Measurements from ENCODE around the gene POLA1.

DNA sequence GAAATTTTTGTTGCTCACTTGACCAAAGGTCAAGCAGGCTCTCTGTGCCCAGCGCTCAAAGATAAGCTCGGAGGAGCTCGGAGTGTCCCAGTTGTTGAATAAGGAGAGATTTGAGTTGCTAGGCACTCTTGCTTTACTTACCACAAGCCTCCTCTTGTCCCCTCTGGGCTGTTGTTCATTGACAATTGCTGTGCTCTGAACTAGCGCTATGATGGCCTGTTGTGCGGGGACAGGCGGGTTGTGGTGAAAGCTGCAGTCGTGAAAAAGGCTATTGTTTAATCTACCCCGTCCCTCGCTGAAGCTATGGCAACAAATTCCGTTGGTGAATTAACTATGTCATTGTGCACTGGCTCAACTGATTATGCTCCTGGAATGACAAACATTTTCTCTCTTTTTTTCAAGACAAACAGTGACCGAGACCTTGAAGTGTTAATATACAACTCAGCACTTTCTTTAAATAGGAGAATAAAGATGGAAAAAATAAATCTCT is 21.0 kb upstream of the POLA1 start:
- TF ChIP-seq, protein P1, sequence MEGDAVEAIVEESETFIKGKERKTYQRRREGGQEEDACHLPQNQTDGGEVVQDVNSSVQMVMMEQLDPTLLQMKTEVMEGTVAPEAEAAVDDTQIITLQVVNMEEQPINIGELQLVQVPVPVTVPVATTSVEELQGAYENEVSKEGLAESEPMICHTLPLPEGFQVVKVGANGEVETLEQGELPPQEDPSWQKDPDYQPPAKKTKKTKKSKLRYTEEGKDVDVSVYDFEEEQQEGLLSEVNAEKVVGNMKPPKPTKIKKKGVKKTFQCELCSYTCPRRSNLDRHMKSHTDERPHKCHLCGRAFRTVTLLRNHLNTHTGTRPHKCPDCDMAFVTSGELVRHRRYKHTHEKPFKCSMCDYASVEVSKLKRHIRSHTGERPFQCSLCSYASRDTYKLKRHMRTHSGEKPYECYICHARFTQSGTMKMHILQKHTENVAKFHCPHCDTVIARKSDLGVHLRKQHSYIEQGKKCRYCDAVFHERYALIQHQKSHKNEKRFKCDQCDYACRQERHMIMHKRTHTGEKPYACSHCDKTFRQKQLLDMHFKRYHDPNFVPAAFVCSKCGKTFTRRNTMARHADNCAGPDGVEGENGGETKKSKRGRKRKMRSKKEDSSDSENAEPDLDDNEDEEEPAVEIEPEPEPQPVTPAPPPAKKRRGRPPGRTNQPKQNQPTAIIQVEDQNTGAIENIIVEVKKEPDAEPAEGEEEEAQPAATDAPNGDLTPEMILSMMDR (IDR thresholded peaks at IDR 0.05) = no peak
- no peak for TF ChIP-seq EZH2 (IDR thresholded peaks at IDR 0.05)
- no peak for TF ChIP-seq EZH2phosphoT487 (IDR thresholded peaks at IDR 0.05)

Measured in neural progenitor cell (in vitro differentiated cells).